ENCODE results near the gene RNF149. TPM values are rescaled to one million over a fixed set of nuclear protein-coding genes. Genes with fewer than 3 reads are reported as not detected.

Gene RNF149
- total and polyA plus RNA-seq, 2 donors (not counting 3 experiments of a cell fraction or from before 2014, with no cell fraction given), result 31.3 to 66.6 TPM

GRCh38 chr2:101290711-101291110 lies 17.8 kb downstream of the RNF149 start:
- ChIA-PET POLR2A (no interaction called here), CTCF (no interaction called here)
- peaks cover 65% of the 10 kb centered on the region for H3K79me2 ChIP-seq (ENCODE audit: control insufficient read depth, insufficient read depth, low read length)
- intact Hi-C loops (cut with micrococcal nuclease) (no loop called here), dilution Hi-C loops (cut with MboI; ENCODE audit: extremely low pct_ligation_motif_present, low sequenced_read_pairs) (no loop called here)
- no peaks in the 10 kb centered on the region for H3K9me1 ChIP-seq (replicated peaks; ENCODE audit: control insufficient read depth, extremely low read depth, insufficient read depth, low read length)
- DNase-seq (ENCODE audit: low read depth, low spot score) (no peak), FAIRE-seq (no peak)
- H3K27ac ChIP-seq (ENCODE audit: insufficient read depth, low read depth, low read length), result no peak overlapping the region
- H3K4me1 ChIP-seq (ENCODE audit: control insufficient read depth, extremely low read depth, insufficient read depth, low read length), result peaks cover 18% of the 10 kb centered on the region
- no peaks in the 10 kb centered on the region for H3K9me3 ChIP-seq (replicated peaks; ENCODE audit: control insufficient read depth, insufficient read depth, low read length)
- no TSS peak for BruUV-seq (replicated peaks)
- H4K20me1 ChIP-seq (replicated peaks; ENCODE audit: control insufficient read depth, extremely low read depth, insufficient read depth, low read length), result peaks cover 2% of the 10 kb centered on the region
- no peak overlapping the region for H3K4me2 ChIP-seq (ENCODE audit: insufficient read depth, low read length)
- no peak overlapping the region for H2AFZ ChIP-seq (ENCODE audit: low read depth, low read length)
- no peak overlapping the region for H3K4me3 ChIP-seq (replicated peaks in 1 of 3; ENCODE audit: insufficient read depth in 1 of 3, low read depth in 1 of 3, low read length in 3 of 3)
- TF ChIP-seq MYC (IDR thresholded peaks at IDR 0.05; ENCODE audit: low read depth, low read length) (no peak), MAX (IDR thresholded peaks at IDR 0.05; ENCODE audit: insufficient read depth, insufficient read length) (no peak), JUN (IDR thresholded peaks at IDR 0.05; ENCODE audit: borderline replicate concordance, insufficient read depth, insufficient read length, low read depth) (no peak), FOS (IDR thresholded peaks at IDR 0.05; ENCODE audit: borderline replicate concordance, insufficient read depth, low read length) (no peak), POLR2A (IDR thresholded peaks at IDR 0.05; ENCODE audit: low read depth, low read length) (no peak), CTCF (IDR thresholded peaks at IDR 0.05; ENCODE audit: extremely low read depth in 1 of 2, insufficient read depth in 1 of 2, low read depth in 1 of 2, low read length in 2 of 2) (no peak), EZH2 (IDR thresholded peaks at IDR 0.05; ENCODE audit: borderline replicate concordance, low read depth, low read length, severe bottlenecking) (no peak), POLR2AphosphoS5 (IDR thresholded peaks at IDR 0.05; ENCODE audit: insufficient read depth, low read depth, low read length) (no peak), GATA2 (IDR thresholded peaks at IDR 0.05; ENCODE audit: insufficient read depth, insufficient read length, low read depth, low read length) (no peak)
- H3K27me3 ChIP-seq (ENCODE audit: control insufficient read depth in 2 of 2, insufficient read depth in 2 of 2, low read length in 2 of 2), result no peaks in the 10 kb centered on the region
- peaks cover 9 to 12% of the 10 kb centered on the region in 2 experiments for H3K36me3 ChIP-seq (ENCODE audit: control insufficient read depth in 2 of 2, extremely low read depth in 1 of 2, insufficient read depth in 2 of 2, low read length in 2 of 2)
- no peak overlapping the region for H3K9ac ChIP-seq (replicated peaks; ENCODE audit: extremely low read depth, insufficient read depth, low read length)

All from endothelial cell of umbilical vein (primary cell).